ENCODE data around the gene SEMA5A.

The SEMA5A gene

GRCh38 chr5:9025942-9026341 is 519.9 kb downstream of the SEMA5A start:
- Histone ChIP-seq H3K9ac (ENCODE audit: low read length) (no peak overlapping the region), H3K27me3 (ENCODE audit: control insufficient read depth, insufficient read depth, low read length) (no peaks in the 10 kb centered on the region), H3K4me1 (ENCODE audit: control insufficient read depth, insufficient read depth, low read length) (no peaks in the 10 kb centered on the region), H3K4me3 (ENCODE audit: low read length) (no peak overlapping the region), H3K36me3 (ENCODE audit: control insufficient read depth, insufficient read depth, low read length) (no peaks in the 10 kb centered on the region), H3K27ac (ENCODE audit: low read depth, low read length) (no peak overlapping the region)

GRCh38 chr5:9020996-9021395 is 524.9 kb downstream of the SEMA5A start:
- Histone ChIP-seq H3K9ac (ENCODE audit: low read length) (no peak overlapping the region), H3K4me3 (ENCODE audit: low read length) (no peak overlapping the region), H3K36me3 (ENCODE audit: control insufficient read depth, insufficient read depth, low read length) (no peaks in the 10 kb centered on the region), H3K4me1 (ENCODE audit: control insufficient read depth, insufficient read depth, low read length) (no peaks in the 10 kb centered on the region), H3K27me3 (ENCODE audit: control insufficient read depth, insufficient read depth, low read length) (no peaks in the 10 kb centered on the region), H3K27ac (ENCODE audit: low read depth, low read length) (no peak overlapping the region)

GRCh38 chr5:9015937-9016270 is 530.0 kb downstream of the SEMA5A start:
- Histone ChIP-seq H3K27ac (ENCODE audit: low read depth, low read length) (no peak overlapping the region), H3K9ac (ENCODE audit: low read length) (no peak overlapping the region), H3K4me3 (ENCODE audit: low read length) (no peak overlapping the region), H3K27me3 (ENCODE audit: control insufficient read depth, insufficient read depth, low read length) (no peaks in the 10 kb centered on the region), H3K4me1 (ENCODE audit: control insufficient read depth, insufficient read depth, low read length) (no peaks in the 10 kb centered on the region), H3K36me3 (ENCODE audit: control insufficient read depth, insufficient read depth, low read length) (no peaks in the 10 kb centered on the region)

- no peaks in the 10 kb centered on the region for H3K36me3 ChIP-seq (ENCODE audit: control insufficient read depth, insufficient read depth, low read length)
- no peak overlapping the region for H3K9ac ChIP-seq (ENCODE audit: low read length)
- no peak overlapping the region for H3K4me3 ChIP-seq (ENCODE audit: low read length)
- H3K27me3 ChIP-seq (ENCODE audit: control insufficient read depth, insufficient read depth, low read length): no peaks in the 10 kb centered on the region
- no peaks in the 10 kb centered on the region for H3K4me1 ChIP-seq (ENCODE audit: control insufficient read depth, insufficient read depth, low read length)
- H3K27ac ChIP-seq (ENCODE audit: low read depth, low read length): no peak overlapping the region
These were observed 530.5 kb downstream of the SEMA5A start for GRCh38 chr5:9015260-9015936.

- H3K4me3 ChIP-seq (ENCODE audit: low read length): no peak overlapping the region
- H3K27ac ChIP-seq (ENCODE audit: low read depth, low read length): no peak overlapping the region
- no peaks in the 10 kb centered on the region for H3K36me3 ChIP-seq (ENCODE audit: control insufficient read depth, insufficient read depth, low read length)
- H3K9ac ChIP-seq (ENCODE audit: low read length): no peak overlapping the region
- no peaks in the 10 kb centered on the region for H3K4me1 ChIP-seq (ENCODE audit: control insufficient read depth, insufficient read depth, low read length)
- H3K27me3 ChIP-seq (ENCODE audit: control insufficient read depth, insufficient read depth, low read length): no peaks in the 10 kb centered on the region
These were observed 532.7 kb downstream of the SEMA5A start for GRCh38 chr5:9013147-9013546.

GRCh38 chr5:9009931-9010651 is 535.8 kb downstream of the SEMA5A start:
- H3K27me3 ChIP-seq (ENCODE audit: control insufficient read depth, insufficient read depth, low read length): no peaks in the 10 kb centered on the region
- H3K27ac ChIP-seq (ENCODE audit: low read depth, low read length): no peak overlapping the region
- H3K4me3 ChIP-seq (ENCODE audit: low read length): no peak overlapping the region
- no peak overlapping the region for H3K9ac ChIP-seq (ENCODE audit: low read length)
- H3K36me3 ChIP-seq (ENCODE audit: control insufficient read depth, insufficient read depth, low read length): no peaks in the 10 kb centered on the region
- no peaks in the 10 kb centered on the region for H3K4me1 ChIP-seq (ENCODE audit: control insufficient read depth, insufficient read depth, low read length)

- Histone ChIP-seq H3K9ac (ENCODE audit: low read length) (no peak overlapping the region), H3K27me3 (ENCODE audit: control insufficient read depth, insufficient read depth, low read length) (no peaks in the 10 kb centered on the region), H3K36me3 (ENCODE audit: control insufficient read depth, insufficient read depth, low read length) (no peaks in the 10 kb centered on the region), H3K27ac (ENCODE audit: low read depth, low read length) (no peak overlapping the region), H3K4me1 (ENCODE audit: control insufficient read depth, insufficient read depth, low read length) (no peaks in the 10 kb centered on the region), H3K4me3 (ENCODE audit: low read length) (no peak overlapping the region)
These were observed 548.3 kb downstream of the SEMA5A start for GRCh38 chr5:8997542-8998070.

- H3K27ac ChIP-seq (ENCODE audit: low read depth, low read length): no peak overlapping the region
- H3K4me1 ChIP-seq (ENCODE audit: control insufficient read depth, insufficient read depth, low read length): no peaks in the 10 kb centered on the region
- H3K36me3 ChIP-seq (ENCODE audit: control insufficient read depth, insufficient read depth, low read length): no peaks in the 10 kb centered on the region
- no peak overlapping the region for H3K4me3 ChIP-seq (ENCODE audit: low read length)
- no peaks in the 10 kb centered on the region for H3K27me3 ChIP-seq (ENCODE audit: control insufficient read depth, insufficient read depth, low read length)
- no peak overlapping the region for H3K9ac ChIP-seq (ENCODE audit: low read length)
These were observed 552.8 kb downstream of the SEMA5A start for GRCh38 chr5:8993031-8993430.

Data from rectal smooth muscle tissue (tissue), 1 donor.